Measurements from ENCODE around the gene PLEK2. TPM values are rescaled to one million over a fixed set of nuclear protein-coding genes. Genes with fewer than 3 reads are reported as not detected.
A peak's percentile ranks its signal among the peaks of the same experiment; 100 is the strongest.
"Not testable (repeated sequence)": the region's sequence is repeated elsewhere in the genome, so short reads cannot be mapped to it uniquely, and the experiment has no call there.

PLEK2 gene
- polyA plus RNA-seq, 3 donors, result 1.5 to 3.0 (median 1.7) TPM

DNA sequence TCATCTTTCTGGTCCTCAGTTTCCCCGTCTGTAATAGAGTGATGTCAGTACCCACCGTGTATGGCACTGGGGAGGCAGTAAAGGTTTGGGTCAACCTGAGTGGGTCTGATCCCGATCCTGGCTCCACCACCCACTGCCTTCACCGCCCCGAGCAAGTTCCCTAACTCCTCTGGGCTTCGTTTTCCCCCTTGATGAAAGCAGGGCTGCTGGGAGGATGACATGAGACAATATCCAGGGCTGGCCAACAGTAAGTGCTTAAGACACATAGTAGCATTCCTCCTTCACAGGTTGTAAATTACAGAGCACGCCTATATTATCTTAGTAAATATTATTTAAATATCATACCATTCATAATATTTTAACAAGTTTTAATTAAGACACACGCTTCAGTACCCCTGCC, 595 bp downstream of the PLEK2 start:
- no peak for DNase-seq (ENCODE audit: extremely low read depth in 1 of 11, low read depth in 9 of 11, low spot score in 4 of 11)

DNA sequence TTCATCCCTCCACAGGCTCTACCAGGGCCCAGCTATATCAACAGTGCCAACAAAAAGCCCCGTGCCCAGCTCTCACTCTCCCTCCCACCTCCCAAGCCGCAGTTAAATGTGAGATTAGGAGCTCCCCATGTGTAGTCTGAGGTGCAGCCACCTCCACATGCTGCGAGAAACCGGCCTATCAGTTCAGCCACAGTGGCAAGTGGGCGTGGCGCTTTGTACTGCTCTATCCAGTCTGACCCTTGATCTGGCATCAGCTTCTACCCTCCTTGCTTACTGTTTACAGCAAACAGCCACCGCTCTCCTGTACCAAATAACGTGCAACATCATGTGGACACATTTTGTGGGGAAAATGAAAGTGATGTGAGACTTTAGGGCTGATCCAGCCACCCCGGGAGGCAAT, 1.7 kb downstream of the PLEK2 start:
- DNase-seq (ENCODE audit: extremely low read depth in 1 of 11, low read depth in 9 of 11, low spot score in 4 of 11), result no peak

DNA sequence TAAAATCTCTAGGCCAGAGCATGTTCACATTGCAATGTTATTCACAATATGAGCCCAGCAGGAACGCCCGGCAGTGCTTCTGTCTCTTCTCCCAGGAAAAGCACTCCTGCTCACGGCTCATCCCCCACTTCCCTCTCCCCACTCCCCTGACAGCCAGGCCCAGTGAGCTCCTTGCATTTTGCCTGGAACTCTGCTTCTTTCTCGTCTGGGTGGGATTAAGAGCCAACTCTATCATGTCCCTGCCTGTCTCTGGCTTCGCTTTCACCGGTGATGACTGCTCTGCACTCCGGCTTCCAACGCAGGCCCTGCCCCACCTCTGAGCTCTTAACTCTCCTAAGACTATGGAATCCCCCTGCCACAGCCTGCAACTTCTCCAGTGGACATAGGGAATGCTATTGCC, 2.5 kb downstream of the PLEK2 start:
- no peak for DNase-seq (ENCODE audit: extremely low read depth in 1 of 11, low read depth in 9 of 11, low spot score in 4 of 11)

DNA sequence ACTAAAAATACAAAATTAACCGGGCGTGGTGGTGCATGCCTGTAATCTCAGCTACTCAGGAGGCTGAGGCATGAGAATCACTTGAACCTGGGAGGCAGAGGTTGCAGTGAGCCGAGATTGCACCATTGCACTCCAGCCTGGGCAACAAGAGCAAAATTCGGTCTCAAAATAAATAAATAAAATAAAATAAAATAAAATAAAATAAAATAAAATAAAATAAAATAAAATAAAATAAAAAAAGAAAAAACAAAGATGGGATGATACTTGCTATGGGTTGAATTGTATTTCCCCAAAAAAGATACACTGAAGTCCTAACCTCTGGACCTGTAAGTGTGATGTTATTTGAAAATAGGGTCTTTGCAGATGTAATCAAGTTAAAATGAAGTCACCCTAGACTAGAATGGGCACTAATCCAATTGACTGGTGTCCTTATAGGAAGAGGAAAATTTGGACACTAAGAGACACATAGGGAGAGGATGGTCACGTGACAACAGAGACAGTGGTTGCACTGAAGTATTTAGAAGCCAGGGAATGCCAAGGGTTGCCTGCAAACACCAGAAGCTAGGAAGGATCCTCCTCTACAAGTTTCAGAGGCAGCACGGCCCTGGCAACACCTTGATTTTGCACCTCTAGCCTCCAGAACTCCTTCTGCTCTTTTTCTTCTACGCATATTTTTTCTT, 3.7 kb downstream of the PLEK2 start:
- not testable (repeated sequence) for DNase-seq (ENCODE audit: extremely low read depth in 1 of 11, low read depth in 9 of 11, low spot score in 4 of 11)

DNA sequence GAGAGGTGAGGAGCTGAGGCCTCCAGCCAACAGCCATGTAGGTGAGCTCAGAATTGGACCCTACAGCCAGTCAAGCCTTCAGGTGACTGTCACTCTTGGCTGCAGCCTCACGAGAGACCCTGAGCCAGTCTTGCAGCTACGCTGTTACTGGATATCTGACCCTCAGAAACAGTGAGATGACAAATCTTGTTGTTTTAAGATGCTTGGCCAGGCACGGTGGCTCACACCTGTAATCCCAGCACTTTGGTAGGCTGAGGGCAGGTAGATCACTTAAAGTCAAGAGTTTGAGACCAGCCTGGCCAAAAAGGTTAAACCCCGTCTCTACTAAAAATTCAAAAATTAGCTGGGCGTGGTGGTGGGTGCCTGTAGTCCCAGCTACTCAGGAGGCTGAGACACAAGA, 6.2 kb downstream of the PLEK2 start:
- DNase-seq (ENCODE audit: extremely low read depth in 1 of 11, low read depth in 9 of 11, low spot score in 4 of 11), result no peak

DNA sequence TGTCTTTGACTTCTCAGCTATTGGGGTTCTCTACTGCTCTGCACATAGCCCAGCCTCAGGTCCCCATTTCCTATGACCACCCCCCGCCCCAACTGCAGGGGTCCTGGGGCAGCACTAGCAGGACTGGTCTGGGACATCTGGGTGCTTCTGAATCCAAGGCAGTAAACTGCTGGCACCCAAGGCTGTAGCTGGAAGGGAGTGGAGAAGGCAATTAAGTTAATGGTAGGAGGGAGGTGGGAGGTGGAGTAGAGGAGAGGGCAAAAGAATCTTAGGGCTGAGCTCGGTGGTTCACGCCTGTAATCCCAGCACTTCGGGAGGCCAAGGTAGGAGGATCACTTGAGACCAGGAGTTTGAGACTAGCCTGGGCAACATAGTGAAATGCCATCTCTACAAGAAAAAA, 11.5 kb downstream of the PLEK2 start:
- no peak for DNase-seq (ENCODE audit: extremely low read depth in 1 of 11, low read depth in 9 of 11, low spot score in 4 of 11)

DNA sequence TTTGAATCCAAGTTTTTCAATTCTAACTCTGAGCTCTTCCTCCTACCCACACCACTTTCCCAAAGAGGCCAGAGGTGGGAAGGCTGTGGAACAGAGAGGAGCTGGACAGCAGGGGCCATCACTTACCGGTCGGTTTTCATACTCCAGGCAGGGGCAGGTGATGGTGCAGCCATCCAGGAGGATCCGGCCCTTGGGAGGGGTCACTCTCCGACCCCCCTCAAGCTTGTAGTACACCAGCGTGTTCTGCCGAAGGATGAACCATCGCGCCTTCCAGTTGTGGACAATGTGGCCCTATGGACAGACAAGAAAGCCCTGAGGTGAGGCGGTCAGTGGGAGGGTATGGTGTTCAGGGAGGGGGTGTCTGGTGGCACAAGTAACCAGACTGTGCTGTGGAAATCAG, 14.4 kb downstream of the PLEK2 start:
- DNase-seq (ENCODE audit: extremely low read depth in 1 of 11, low read depth in 9 of 11, low spot score in 4 of 11), result no peak

GRCh38 chr14:67396381-67396970, 15.5 kb downstream of the PLEK2 start:
- DNase-seq (ENCODE audit: extremely low read depth in 1 of 11, low read depth in 9 of 11, low spot score in 4 of 11), result no peak

- DNase-seq (ENCODE audit: extremely low read depth in 1 of 11, low read depth in 9 of 11, low spot score in 4 of 11), result no peak
These were observed 16.1 kb downstream of the PLEK2 start for GRCh38 chr14:67395876-67396189.

- peak in 2 of 11 donors; percentile 1 to 3 for DNase-seq (ENCODE audit: extremely low read depth in 1 of 11, low read depth in 9 of 11, low spot score in 4 of 11)
These were observed 16.7 kb downstream of the PLEK2 start for GRCh38 chr14:67395086-67395875.

DNA sequence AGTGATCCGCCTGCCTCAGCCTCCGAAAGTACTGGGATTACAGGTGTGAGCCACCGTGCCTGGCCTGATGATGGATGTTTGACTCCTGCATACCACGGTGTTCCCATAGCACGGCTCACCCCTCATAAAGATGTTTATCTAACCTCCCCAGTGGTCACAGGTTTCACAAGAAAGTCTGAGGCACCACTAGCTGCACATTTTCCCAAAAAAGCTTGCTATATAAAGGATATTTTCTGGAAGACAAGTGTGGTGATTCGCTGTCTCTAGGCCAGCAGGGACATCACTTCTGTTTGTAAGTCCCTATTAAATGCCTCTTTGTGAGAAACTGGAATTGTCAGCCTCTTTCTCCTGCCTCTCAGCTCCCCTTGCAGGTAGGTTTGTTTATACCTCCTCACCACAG, 18.3 kb downstream of the PLEK2 start:
- no peak for DNase-seq (ENCODE audit: extremely low read depth in 1 of 11, low read depth in 9 of 11, low spot score in 4 of 11)

DNA sequence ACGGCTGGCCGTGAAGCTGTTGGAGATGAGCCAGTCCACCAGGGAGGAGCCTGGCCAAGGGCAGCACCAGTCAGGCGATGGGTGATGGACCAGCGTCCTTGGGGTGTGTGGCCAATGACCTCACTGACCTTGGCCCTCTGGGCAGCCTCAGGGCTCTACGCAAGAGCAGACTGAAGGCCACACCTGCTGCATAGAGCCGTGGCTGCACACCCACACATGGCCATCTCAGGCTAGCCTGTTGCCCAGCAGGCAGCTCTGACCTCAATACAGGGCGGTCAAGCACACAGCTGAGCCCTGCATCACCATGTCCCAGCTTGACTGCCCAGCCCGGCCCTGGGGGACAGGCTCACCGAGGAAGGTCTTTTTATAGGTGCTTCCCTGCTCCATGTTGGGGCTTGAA, 19.2 kb downstream of the PLEK2 start:
- DNase-seq (ENCODE audit: extremely low read depth in 1 of 11, low read depth in 9 of 11, low spot score in 4 of 11), result no peak

DNA sequence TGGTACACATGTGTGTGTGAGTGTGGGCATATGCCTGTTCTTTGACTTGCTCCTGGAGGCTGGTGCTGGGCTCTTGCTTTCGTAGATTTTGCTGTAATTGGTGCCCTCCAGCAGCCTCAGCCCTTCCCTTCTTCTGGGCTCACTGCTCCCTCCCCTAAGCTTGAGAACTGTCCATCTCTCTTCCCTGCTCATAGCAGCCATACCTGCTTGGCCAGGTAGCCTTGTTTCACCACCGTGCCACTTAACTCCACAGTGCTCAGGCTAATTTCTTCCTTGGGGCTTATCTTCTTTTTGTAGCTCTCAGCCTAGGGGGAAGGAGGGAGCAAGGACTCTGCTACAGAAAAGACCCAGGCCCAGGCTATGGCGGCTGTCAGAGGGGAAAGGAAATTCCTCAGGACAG, 19.8 kb downstream of the PLEK2 start:
- DNase-seq (ENCODE audit: extremely low read depth in 1 of 11, low read depth in 9 of 11, low spot score in 4 of 11), result no peak

- no peak for DNase-seq (ENCODE audit: extremely low read depth in 1 of 11, low read depth in 9 of 11, low spot score in 4 of 11)
These were observed 20.7 kb downstream of the PLEK2 start for GRCh38 chr14:67391268-67391667.

DNA sequence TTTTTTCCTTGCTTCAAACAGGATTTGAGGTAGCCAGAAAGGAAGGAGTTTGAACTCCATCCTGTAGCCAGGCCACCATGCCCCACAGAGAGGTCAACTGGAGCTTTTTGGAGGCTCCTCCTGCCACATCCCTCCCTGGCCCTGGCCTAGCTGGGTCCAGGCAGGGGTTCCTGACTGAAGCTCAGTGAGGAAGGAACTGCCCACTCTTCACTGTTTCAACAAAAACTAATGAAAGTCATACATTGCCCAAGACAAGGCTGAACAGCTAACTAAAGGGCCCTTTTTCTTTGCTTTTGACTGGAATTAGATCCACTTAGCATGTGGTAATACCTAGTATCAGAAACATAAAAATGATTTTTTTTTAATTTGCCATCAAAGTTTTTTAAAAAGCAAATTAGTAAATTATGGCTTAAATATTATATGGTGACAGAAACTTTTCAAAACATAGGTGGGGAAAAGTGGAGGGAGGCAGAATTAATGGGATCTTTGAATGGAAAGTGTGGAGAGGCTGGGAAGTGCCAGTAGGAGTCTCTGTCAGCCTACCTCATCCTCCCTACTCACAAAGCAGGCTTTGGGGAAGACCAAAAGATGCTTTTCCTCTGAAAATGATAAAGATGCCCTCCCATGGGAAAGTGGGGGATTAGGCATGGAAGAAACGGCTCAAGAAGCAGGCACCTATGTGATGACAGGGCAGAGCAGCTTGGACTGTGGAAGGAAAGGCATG, 22.0 kb downstream of the PLEK2 start:
- DNase-seq (ENCODE audit: extremely low read depth in 1 of 11, low read depth in 9 of 11, low spot score in 4 of 11), result no peak

DNA sequence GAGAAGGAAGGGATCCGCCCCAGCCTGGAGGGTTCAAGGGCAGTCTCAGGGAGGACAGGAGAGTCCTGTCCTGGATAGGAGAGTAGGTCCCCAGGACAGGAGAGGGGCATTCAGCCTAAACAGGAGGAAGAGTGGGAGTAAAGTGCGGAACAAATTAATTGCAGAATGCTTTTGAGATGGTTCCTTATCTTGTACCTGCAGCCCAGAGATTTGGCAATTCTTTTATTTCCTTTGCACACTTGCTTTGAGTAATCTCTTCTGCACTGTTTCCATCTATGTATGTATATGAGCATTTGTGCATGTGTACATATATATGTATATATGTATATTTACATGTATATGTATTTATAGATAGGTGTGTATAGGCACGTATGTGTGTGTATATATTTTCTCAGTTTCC, 22.7 kb downstream of the PLEK2 start:
- no peak for DNase-seq (ENCODE audit: extremely low read depth in 1 of 11, low read depth in 9 of 11, low spot score in 4 of 11)

DNA sequence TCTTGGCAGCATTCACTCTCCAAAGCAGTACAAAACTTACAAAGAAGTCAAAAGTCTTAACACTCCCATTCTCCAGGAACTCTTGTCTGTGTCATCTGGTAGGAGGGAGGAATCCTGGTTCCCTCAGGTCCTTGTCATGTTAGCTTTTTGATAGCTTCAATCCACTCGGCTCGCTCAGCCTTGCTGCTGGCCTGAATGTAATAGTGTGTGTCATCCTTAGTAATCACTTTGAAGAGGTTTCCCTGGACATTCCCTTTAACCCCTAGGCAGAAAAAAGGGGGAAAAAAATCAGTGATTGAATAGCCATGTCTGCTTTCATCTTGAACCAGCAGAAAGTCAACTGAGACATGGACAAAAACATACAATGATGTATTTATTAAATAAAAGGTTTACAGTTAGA, 24.8 kb downstream of the PLEK2 start:
- no peak for DNase-seq (ENCODE audit: extremely low read depth in 1 of 11, low read depth in 9 of 11, low spot score in 4 of 11)

GRCh38 chr14:67385618-67386017, 26.3 kb downstream of the PLEK2 start:
- no peak for DNase-seq (ENCODE audit: extremely low read depth in 1 of 11, low read depth in 9 of 11, low spot score in 4 of 11)

DNA sequence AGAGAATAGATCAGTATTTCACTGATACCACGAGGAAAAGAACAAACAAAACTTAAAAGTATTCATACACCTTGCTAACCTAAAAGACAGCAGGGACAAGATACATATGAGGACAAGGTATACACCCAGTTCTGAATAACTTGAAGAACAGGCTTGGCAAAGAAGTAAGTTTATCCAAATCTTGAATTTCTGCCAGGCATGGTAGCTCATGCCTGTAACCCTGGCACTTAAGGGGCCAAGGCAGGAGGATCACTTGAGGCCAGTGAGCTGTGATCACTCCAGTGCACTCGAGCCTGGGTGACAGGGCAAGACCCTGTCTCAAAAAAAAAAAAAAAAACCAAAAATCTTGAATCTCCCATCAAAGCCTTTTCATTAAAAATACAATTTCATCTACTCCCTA, 26.8 kb downstream of the PLEK2 start:
- DNase-seq (ENCODE audit: extremely low read depth in 1 of 11, low read depth in 9 of 11, low spot score in 4 of 11), result no peak

- DNase-seq (ENCODE audit: extremely low read depth in 1 of 11, low read depth in 9 of 11, low spot score in 4 of 11), result no peak
These were observed 34.0 kb downstream of the PLEK2 start for GRCh38 chr14:67377916-67378315.
